Natural killer cell (primary cell): Measurements from ENCODE around the gene FCGR3A. TPM values are rescaled to one million over a fixed set of nuclear protein-coding genes. Genes with fewer than 3 reads are reported as not detected.
"Not testable (repeated sequence)": the region's sequence is repeated elsewhere in the genome, so short reads cannot be mapped to it uniquely, and the experiment has no call there.

Experiments used
- ATAC-seq, 3 donors: fragments of 150-1000 bp in 2 of 3; fragments of 200-7000 bp in 1 of 3; cut with Tn5 transposase; 1 replicate in 1 of 3; 2 replicates in 2 of 3; pipeline ENCODE4 v1.10.0; 2021; ENCODE audit warnings: mild to moderate bottlenecking in 2 of 3, moderate library complexity in 2 of 3
- DNase-seq, 2 donors: peaks; one replicate each; pipeline versions ENCODE4 v3.0.0 to v3.0.0-alpha.2; 2013 to 2021; ENCODE audit warnings: mixed read lengths in 1 of 2
- H3K27ac ChIP-seq: one replicate; pipeline ENCODE4 v1.5.1; 2013; ENCODE audit warnings: mild to moderate bottlenecking, low read length
- H3K27me3 ChIP-seq: one replicate; pipeline ENCODE4 v1.6.1; 2013; ENCODE audit warnings: low read length; ENCODE audit not compliant: control insufficient read depth, insufficient read depth
- H3K36me3 ChIP-seq: one replicate; pipeline ENCODE4 v1.6.1; 2013; ENCODE audit warnings: low read length; ENCODE audit not compliant: control insufficient read depth, insufficient read depth
- H3K4me1 ChIP-seq: one replicate; pipeline ENCODE4 v1.6.1; 2013; ENCODE audit warnings: low read length; ENCODE audit not compliant: control insufficient read depth, insufficient read depth
- H3K4me3 ChIP-seq: one replicate; pipeline ENCODE4 v1.5.1; 2013; ENCODE audit warnings: low read length
- H3K9me3 ChIP-seq: one replicate; pipeline ENCODE4 v1.6.1; 2013; ENCODE audit warnings: low read length; ENCODE audit not compliant: control insufficient read depth, insufficient read depth
- H3K27ac Mint-ChIP-seq, 2 donors: one replicate each; pipeline ENCODE4 v1.8.0; 2022; ENCODE audit warnings: mild to moderate bottlenecking in 2 of 2, mixed read lengths in 2 of 2, moderate library complexity in 1 of 2
- H3K27me3 Mint-ChIP-seq, 2 donors: one replicate each; pipeline ENCODE4 v1.8.0; 2022; ENCODE audit warnings: low read depth in 2 of 2, mixed read lengths in 2 of 2
- H3K36me3 Mint-ChIP-seq: one replicate; pipeline ENCODE4 v1.8.0; 2022; ENCODE audit warnings: mixed read lengths
- H3K4me1 Mint-ChIP-seq, 2 donors: one replicate each; pipeline ENCODE4 v1.8.0; 2022; ENCODE audit warnings: mixed read lengths in 2 of 2
- H3K4me3 Mint-ChIP-seq: one replicate; pipeline ENCODE4 v1.8.0; 2022; ENCODE audit warnings: mild to moderate bottlenecking, moderate library complexity, mixed read lengths
- H3K9me3 Mint-ChIP-seq, 2 donors: one replicate each; pipeline ENCODE4 v1.8.0; 2022; ENCODE audit warnings: mixed read lengths in 2 of 2
- CTCF ChIP-seq: fragments of 200-600 bp; IDR thresholded peaks from one replicate; pipeline ENCODE4 v1.8.0; 2022; ENCODE audit warnings: antibody characterized with exemption
- WGBS: methylation state at CpG from one replicate; pipeline ENCODE4 v1.1.7; 2013; ENCODE audit warnings: missing lambda C conversion rate; ENCODE audit not compliant: insufficient coverage; 5-methylcytosine and 5-hydroxymethylcytosine counted together
- intact Hi-C: fragments of 100-400 bp; cut with micrococcal nuclease; formaldehyde crosslinking; loops from one replicate; pipeline ENCODE4 v1.14.2; 2022
- total RNA-seq, 4 donors: library from RNA; stranded (reverse); fragments of 120-200 nt in 1 of 4; gene quantifications; one replicate each; pipeline versions ENCODE4 v1.2.3 to v1.2.4, GENCODE V29; 2013 to 2022

FCGR3A gene
- total RNA-seq, 3 donors from 2014 or later (not counting 1 experiment from before 2014, with no cell fraction given) = 557 to 892 (median 848) TPM

GRCh38 chr1:161566602-161566960 is 17.0 kb upstream of the FCGR3A start:
- WGBS = no CpG with 5 or more reads among the region's 3 CpGs

GRCh38 chr1:161563522-161563921 is 13.9 kb upstream of the FCGR3A start:
- not testable (repeated sequence) for DNase-seq, H3K9me3 Mint-ChIP-seq, H3K9me3 ChIP-seq, H3K36me3 ChIP-seq, H3K4me3 ChIP-seq, H3K27me3 Mint-ChIP-seq, H3K27ac ChIP-seq, H3K36me3 Mint-ChIP-seq, H3K27me3 ChIP-seq, H3K4me1 ChIP-seq, ATAC-seq, H3K4me3 Mint-ChIP-seq
- no CpG with 5 or more reads among the region's 1 CpG for WGBS
- intact Hi-C loops = loop anchor here (10.0 kb wide), 1 partner anchor 79 kb away; no protein-coding TSS in a partner anchor
- H3K4me1 Mint-ChIP-seq = peaks cover 29 to 32% of the 10 kb centered on the region in 2 donors
- H3K27ac Mint-ChIP-seq = peak overlapping the region in 1 of 2 donors; percentile 78

More at GRCh38 chr1:161566602-161566960, 17.0 kb upstream of the FCGR3A start:
- H3K27ac Mint-ChIP-seq = peak overlapping the region; percentile 79 to 82
- not testable (repeated sequence) for ATAC-seq, H3K27ac ChIP-seq, H3K4me1 ChIP-seq, H3K36me3 Mint-ChIP-seq, H3K27me3 Mint-ChIP-seq, H3K36me3 ChIP-seq, H3K9me3 ChIP-seq, H3K9me3 Mint-ChIP-seq, DNase-seq, H3K4me3 ChIP-seq, H3K27me3 ChIP-seq
- intact Hi-C loops = loop anchor here (1.0 to 10.0 kb wide), 2 partner anchors 82 to 173 kb away; no protein-coding TSS in a partner anchor
- H3K4me3 Mint-ChIP-seq = peak overlapping the region; percentile 79
- H3K4me1 Mint-ChIP-seq = peaks cover 18 to 21% of the 10 kb centered on the region in 2 donors

- H3K36me3 ChIP-seq, H3K9me3 Mint-ChIP-seq, H3K9me3 ChIP-seq, H3K36me3 Mint-ChIP-seq, H3K27me3 Mint-ChIP-seq, DNase-seq, H3K4me3 Mint-ChIP-seq, H3K4me3 ChIP-seq, H3K27me3 ChIP-seq, H3K4me1 ChIP-seq: not testable (repeated sequence)
- intact Hi-C loops = loop anchor here (10.0 kb wide), 1 partner anchor 78 kb away; no protein-coding TSS in a partner anchor
- H3K27ac ChIP-seq = peak overlapping the region; percentile 47
- no CpG with 5 or more reads among the region's 3 CpGs for WGBS
- peak overlapping the region; percentile 78 to 82 for H3K27ac Mint-ChIP-seq
- ATAC-seq = peak; percentile 55 to 73 (median 71)
- peaks cover 29 to 32% of the 10 kb centered on the region in 2 donors for H3K4me1 Mint-ChIP-seq
Observed at GRCh38 chr1:161562441-161562840, 12.8 kb upstream of the FCGR3A start.

GRCh38 chr1:161560960-161561715 is 11.5 kb upstream of the FCGR3A start:
- DNase-seq (peak in 1 of 2 donors; percentile 48), ATAC-seq (peak; percentile 41 to 59 (median 58))
- H3K36me3 ChIP-seq, H3K9me3 ChIP-seq, H3K4me3 ChIP-seq, H3K9me3 Mint-ChIP-seq, H3K27me3 ChIP-seq, H3K36me3 Mint-ChIP-seq, H3K27me3 Mint-ChIP-seq, H3K4me1 ChIP-seq: not testable (repeated sequence)
- intact Hi-C loops = loop anchor here (10.0 kb wide), 1 partner anchor 76 kb away; no protein-coding TSS in a partner anchor
- H3K27ac ChIP-seq = peak overlapping the region; percentile 57
- WGBS = 6% methylated on average over 2 of the region's 4 CpGs
- peak overlapping the region; percentile 65 for H3K4me3 Mint-ChIP-seq
- peak overlapping the region; percentile 78 to 82 for H3K27ac Mint-ChIP-seq
- H3K4me1 Mint-ChIP-seq = peaks cover 25 to 26% of the 10 kb centered on the region in 2 donors
- TF ChIP-seq CTCF = peak; percentile 20

GRCh38 chr1:161557506-161558450 is 8.2 kb upstream of the FCGR3A start:
- H3K4me3 Mint-ChIP-seq, H3K9me3 Mint-ChIP-seq, H3K4me3 ChIP-seq, intact Hi-C loops, H3K27ac Mint-ChIP-seq, H3K27me3 Mint-ChIP-seq, H3K9me3 ChIP-seq, H3K36me3 Mint-ChIP-seq, H3K36me3 ChIP-seq, H3K27me3 ChIP-seq, ATAC-seq, DNase-seq, H3K27ac ChIP-seq: not testable (repeated sequence)
- WGBS = 82% methylated on average over 2 of the region's 6 CpGs
- peaks cover 17% of the 10 kb centered on the region for H3K4me1 ChIP-seq
- H3K4me1 Mint-ChIP-seq = peaks cover 33 to 39% of the 10 kb centered on the region in 2 donors

- H3K4me3 Mint-ChIP-seq, H3K27ac Mint-ChIP-seq, ATAC-seq, H3K9me3 Mint-ChIP-seq, H3K9me3 ChIP-seq, intact Hi-C loops, H3K4me3 ChIP-seq, H3K27me3 ChIP-seq, H3K27me3 Mint-ChIP-seq, DNase-seq, H3K36me3 ChIP-seq, H3K36me3 Mint-ChIP-seq, H3K27ac ChIP-seq: not testable (repeated sequence)
- WGBS = no CpG with 5 or more reads among the region's 2 CpGs
- H3K4me1 Mint-ChIP-seq = peaks cover 30 to 36% of the 10 kb centered on the region in 2 donors
- H3K4me1 ChIP-seq = peaks cover 15% of the 10 kb centered on the region
Observed at GRCh38 chr1:161556990-161557389, 7.4 kb upstream of the FCGR3A start.
